GM12878 (cell line): ENCODE data around the gene TLR9. TPM values are rescaled to one million over a fixed set of nuclear protein-coding genes. Genes with fewer than 3 reads are reported as not detected.

Experiments used
- ATAC-seq: fragments of 200-7000 bp; cut with Tn5 transposase; 3 replicates; pipeline ENCODE4 v1.9.1; 2020; ENCODE audit warnings: mild to moderate bottlenecking, moderate library complexity
- BruUV-seq: library from RNA; stranded (reverse); fragments of 400-500 nt; replicated peaks from 2 replicates; lab custom pipeline; 2021; lab: Mats Ljungman, UMichigan
- CTCF ChIA-PET: fragments of 300-600 bp; sonication (Branson Sonifier 250); formaldehyde crosslinking; extraction: SDS; loops from one replicate; lab custom pipeline; 2021; ENCODE audit warnings: inconsistent platforms; lab: Yijun Ruan, JAX
- POLR2A ChIA-PET: fragments of 350-600 bp; formaldehyde crosslinking; extraction: SDS; loops from one replicate; lab custom pipeline; 2021; ENCODE audit warnings: inconsistent platforms; lab: Charles Lee
- RAD21 ChIA-PET: fragments of 300-600 bp; sonication (Branson Sonifier 250); formaldehyde crosslinking; loops from one replicate; lab custom pipeline; 2023; ENCODE audit warnings: antibody characterized with exemption; ENCODE audit not compliant: unreplicated experiment; lab: Charles Lee
- SMC1A ChIA-PET: fragments of 300-600 bp; sonication (Branson Sonifier 250); formaldehyde crosslinking; loops from one replicate; lab custom pipeline; 2023; ENCODE audit not compliant: unreplicated experiment, uncharacterized antibody; lab: Charles Lee
- DNase-seq: peaks from one replicate; pipeline ENCODE4 v3.0.0-alpha.2; 2011; ENCODE audit warnings: low read depth, low spot score
- FAIRE-seq: peaks from 3 replicates; lab custom pipeline; 2011; peaks lifted over from hg19 to GRCh38; lab: Jason Lieb, UNC
- H2AFZ ChIP-seq: 2 replicates; pipeline ENCODE4 v1.6.0; 2011; ENCODE audit warnings: low read depth, low read length, control low read depth; ENCODE audit not compliant: control insufficient read depth
- H3K27ac ChIP-seq: 2 replicates; pipeline ENCODE4 v1.5.1; 2011; ENCODE audit warnings: control low read depth; ENCODE audit not compliant: control insufficient read depth, insufficient read depth
- H3K27me3 ChIP-seq, 2 experiments: replicated peaks in 1 of 2; 2 replicates each; pipeline versions ENCODE4 v1.6.0 to v1.6.1; 2011; ENCODE audit warnings: low read length in 1 of 2; ENCODE audit not compliant: control insufficient read depth in 2 of 2, insufficient read depth in 2 of 2
- H3K36me3 ChIP-seq, 2 experiments: 2 replicates each; pipeline ENCODE4 v1.5.1; 2011; ENCODE audit warnings: low read length in 1 of 2; ENCODE audit not compliant: control insufficient read depth in 2 of 2, insufficient read depth in 2 of 2
- H3K4me1 ChIP-seq: 2 replicates; pipeline ENCODE4 v1.6.1; 2011; ENCODE audit warnings: mild to moderate bottlenecking, low read length, moderate library complexity, mixed read lengths; ENCODE audit not compliant: control insufficient read depth, insufficient read depth
- H3K4me2 ChIP-seq: 2 replicates; pipeline ENCODE4 v1.6.0; 2011; ENCODE audit warnings: control low read depth; ENCODE audit not compliant: control insufficient read depth, insufficient read depth
- H3K4me3 ChIP-seq: fragments of 200-600 bp; sonication (generic); 2 replicates; pipeline ENCODE4 v1.5.1; 2016
- H3K79me2 ChIP-seq: 2 replicates; pipeline ENCODE4 v1.6.0; 2011; ENCODE audit warnings: low read length; ENCODE audit not compliant: control insufficient read depth, insufficient read depth
- H3K9ac ChIP-seq: 2 replicates; pipeline ENCODE4 v1.8.0; 2011; ENCODE audit warnings: low read length, control low read depth, mixed read lengths; ENCODE audit not compliant: control insufficient read depth, insufficient read depth
- H3K9me3 ChIP-seq: replicated peaks from 3 replicates; pipeline ENCODE4 v1.5.1; 2011; ENCODE audit warnings: mild to moderate bottlenecking, low read length; ENCODE audit not compliant: control insufficient read depth, insufficient read depth
- H4K20me1 ChIP-seq: 2 replicates; pipeline ENCODE4 v1.6.0; 2011; ENCODE audit not compliant: control insufficient read depth, insufficient read depth
- FOXK2 ChIP-seq: fragments of 450-650 bp; IDR thresholded peaks from 2 replicates; pipeline ENCODE4 v1.6.1; 2017; ENCODE audit warnings: mild to moderate bottlenecking, moderate library complexity
- SPI1 ChIP-seq: IDR thresholded peaks from 2 replicates; pipeline ENCODE4 v1.6.1; 2011; ENCODE audit warnings: low read depth, mild to moderate bottlenecking, low read length, moderate library complexity, borderline replicate concordance; ENCODE audit not compliant: insufficient read depth
- YY1 ChIP-seq: IDR thresholded peaks from 2 replicates; pipeline ENCODE4 v1.6.1; 2011; ENCODE audit warnings: low read depth, mild to moderate bottlenecking, low read length
- WGBS: methylation state at CpG from one replicate; pipeline ENCODE4 v1.1.6; 2016; ENCODE audit warnings: low lambda C conversion rate; ENCODE audit not compliant: insufficient replicate concordance, insufficient coverage; ENCODE audit errors: missing lambda C conversion rate; 5-methylcytosine and 5-hydroxymethylcytosine counted together
- in situ Hi-C: fragments of 300-500 bp; cut with MboI; formaldehyde crosslinking; loops from 9 replicates; pipeline ENCODE4 v1.14.3; 2018; ENCODE audit warnings: mixed read lengths
- intact Hi-C: fragments of 100-400 bp; cut with micrococcal nuclease; formaldehyde crosslinking; loops from one replicate; pipeline ENCODE4 v1.14.2; 2022; ENCODE audit not compliant: unreplicated experiment
- polyA plus RNA-seq, 11 experiments: library from polyadenylated mRNA; depleted of rRNA in 4 of 11; unstranded in 6 of 11; stranded (reverse) in 5 of 11; fragments of >200 nt; fragmentation: Nextera tagmentation in 4 of 11; fragmentation: Illumina TruSeq in 1 of 11; extraction: Ambion mirVana in 4 of 11; extraction: Trizol in 1 of 11; gene quantifications; 1 replicate in 1 of 11; 2 replicates in 10 of 11; pipeline versions ENCODE4 v1.2.1 to v1.2.3, GENCODE V29; 2011 to 2016; ENCODE audit warnings: inconsistent platforms in 2 of 11, missing spikeins in 2 of 11, low read depth in 1 of 11
- total RNA-seq, 4 experiments: library from RNA; depleted of rRNA in 3 of 4; stranded (reverse); fragments of >200 nt in 3 of 4; fragmentation: Illumina TruSeq in 1 of 4; extraction: Trizol in 1 of 4; gene quantifications; 2 replicates each; pipeline versions ENCODE4 v1.2.1 to v1.2.3, GENCODE V29; 2013 to 2021

TLR9 gene
- total and polyA plus RNA-seq, 10 of the 15 experiments (the other 5 are each of a cell fraction or from before 2014, with no cell fraction given) = 0.10 to 4.8 (median 0.53) TPM; not detected in 1

DNA sequence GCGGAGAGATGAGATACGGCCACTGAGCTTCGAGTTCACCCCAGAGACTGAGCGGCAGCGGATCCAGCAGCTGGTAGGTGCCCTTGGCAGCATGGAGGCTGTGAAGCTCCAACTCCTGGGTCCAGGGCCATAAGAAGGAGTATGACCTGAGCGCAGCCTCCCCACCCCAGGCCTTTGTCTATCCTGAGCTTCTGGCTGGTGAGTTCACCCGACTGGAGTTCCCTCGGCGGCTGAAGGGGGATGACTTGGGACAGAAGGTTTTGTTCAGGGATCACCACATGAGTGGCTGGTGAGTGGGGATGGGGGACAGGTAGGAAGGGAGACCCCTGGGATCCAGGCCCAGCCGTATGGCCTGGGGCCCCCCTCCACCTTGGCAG lies 22.7 kb upstream of the TLR9 start (continued):
- no peak for TF ChIP-seq YY1

DNA sequence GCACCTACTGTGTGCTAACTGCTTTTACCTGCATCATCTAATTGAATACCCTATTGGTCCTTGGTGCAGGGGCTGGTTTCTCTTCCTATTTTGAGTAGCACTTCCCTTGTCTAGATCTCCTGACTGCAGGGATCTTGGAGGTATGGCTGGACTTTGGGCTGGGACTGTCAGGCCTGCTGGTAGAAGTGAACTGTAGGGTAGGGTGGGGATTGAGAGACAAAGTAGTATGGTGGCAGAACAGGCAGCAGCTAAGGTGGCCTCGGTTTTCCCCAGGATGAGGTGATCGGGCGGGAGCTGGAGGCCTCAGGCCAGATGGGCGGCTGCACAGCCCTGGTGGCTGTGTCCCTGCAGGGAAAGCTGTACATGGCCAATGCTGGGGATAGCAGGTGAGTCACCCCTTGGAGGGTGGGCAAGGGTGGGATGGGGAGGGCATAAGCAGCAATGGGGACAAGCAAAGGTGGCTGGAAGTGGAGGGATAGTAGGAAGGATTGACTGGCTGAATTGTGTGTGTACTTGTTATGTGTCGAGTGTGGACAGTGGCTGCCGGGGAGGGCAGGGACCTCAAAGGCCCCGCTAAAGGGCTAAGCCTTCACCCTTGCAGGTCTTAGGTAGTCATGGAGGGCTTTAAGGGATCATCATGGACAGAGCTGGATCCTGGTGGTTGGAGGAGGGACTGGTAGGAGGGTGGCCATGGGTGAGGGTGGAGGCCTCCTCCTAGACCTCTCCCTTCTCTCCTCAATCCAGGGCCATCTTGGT lies 22.1 kb upstream of the TLR9 start:
- SMC1A ChIA-PET = no interaction called here

More for the DNA sequence above, 22.1 kb upstream of the TLR9 start:
- intact Hi-C loops = no loop called here
- in situ Hi-C loops = no loop called here
- Histone ChIP-seq H3K27ac (no peak overlapping the region), H3K9me3 (no peaks in the 10 kb centered on the region; the same call in 2 of the 3 replicates), H3K9ac (no peak overlapping the region; the same call in 1 of the 2 replicates), H2AFZ (no peak overlapping the region), H3K79me2 (no peaks in the 10 kb centered on the region; the same call in none of the 2 replicates), H4K20me1 (no peaks in the 10 kb centered on the region), H3K4me2 (peak overlapping the region; percentile 100; the same call in 1 of the 2 replicates), H3K4me3 (no peak overlapping the region), H3K36me3 (peaks cover 11 to 14% of the 10 kb centered on the region in 2 experiments; a peak in 3 of 4 replicates), H3K27me3 (no peaks in the 10 kb centered on the region), H3K4me1 (peaks cover 37% of the 10 kb centered on the region)
- DNase-seq (no peak), FAIRE-seq (no peak), ATAC-seq (no peak)
- POLR2A ChIA-PET = interaction anchor here (0.6 to 7.8 kb wide), 4 partner anchors 14 to 33 kb away, joined by 4 to 60 read pairs (median 4); partner anchors contain the start of genes TLR9 and WDR82
- RAD21 ChIA-PET = no interaction called here
- BruUV-seq = no TSS peak
- TF ChIP-seq FOXK2 (no peak), SPI1 (peak; percentile 68; the same call in 1 of the 2 replicates)
- WGBS = 67% methylated on average over 7 of the region's 7 CpGs
- CTCF ChIA-PET = interaction anchor here (0.6 kb wide), 1 partner anchor 38 kb away, joined by 3 read pairs; no protein-coding TSS in a partner anchor
